Thoracic aorta (tissue), 2 donors: Measurements from ENCODE around the gene KRT28. TPM values are rescaled to one million over a fixed set of nuclear protein-coding genes. Genes with fewer than 3 reads are reported as not detected.
A peak's percentile ranks its signal among the peaks of the same experiment; 100 is the strongest.

Experiments
- ATAC-seq: fragments of 150-250 bp; one replicate; pipeline ENCODE4 v1.8.0; 2017; ENCODE audit warnings: low read depth; ENCODE audit not compliant: insufficient number of reproducible peaks, low FRiP score
- DNase-seq: peaks from one replicate; pipeline ENCODE4 v3.0.0-alpha.2; 2020; ENCODE audit warnings: low spot score
- H3K27ac ChIP-seq, 2 donors: fragments of 200-600 bp; sonication (generic); 1 replicate in 1 of 2; 2 replicates in 1 of 2; pipeline ENCODE4 v1.5.1; 2016; ENCODE audit warnings: mild to moderate bottlenecking in 2 of 2, moderate library complexity in 2 of 2
- H3K27me3 ChIP-seq: fragments of 200-600 bp; sonication (generic); replicated peaks from 2 replicates; pipeline ENCODE4 v1.6.0; 2016; ENCODE audit warnings: mild to moderate bottlenecking; ENCODE audit not compliant: insufficient read depth
- H3K36me3 ChIP-seq: fragments of 200-600 bp; sonication (generic); one replicate; pipeline ENCODE4 v1.5.1; 2016
- H3K4me1 ChIP-seq, 2 donors: fragments of 200-600 bp; sonication (generic); 1 replicate in 1 of 2; 2 replicates in 1 of 2; pipeline versions ENCODE4 v1.5.1 to v1.6.0; 2016; ENCODE audit warnings: low read depth in 2 of 2, mild to moderate bottlenecking in 1 of 2; ENCODE audit not compliant: control insufficient read depth in 1 of 2
- H3K4me3 ChIP-seq: fragments of 200-600 bp; sonication (generic); 2 replicates; pipeline ENCODE4 v1.5.1; 2016; ENCODE audit warnings: mild to moderate bottlenecking
- H3K9me3 ChIP-seq: fragments of 200-600 bp; sonication (generic); 2 replicates; pipeline ENCODE4 v1.5.1; 2016
- CTCF ChIP-seq: fragments of 200-600 bp; sonication (generic); IDR thresholded peaks from one replicate; pipeline ENCODE4 v1.5.1; 2019; ENCODE audit warnings: antibody characterized with exemption
- total RNA-seq, 2 donors: library from RNA; depleted of rRNA; stranded (reverse); fragments of >200 nt; gene quantifications; one replicate each; pipeline versions ENCODE4 v1.1.0 to v1.2.3, GENCODE V29; 2016

The KRT28 gene
- total RNA-seq, 2 donors from 2014 or later: not detected

GRCh38 chr17:40809721-40810421 is 10.1 kb upstream of the KRT28 start:
- H3K4me1 ChIP-seq: peaks cover 14 to 16% of the 10 kb centered on the region in 2 donors
- H3K4me3 ChIP-seq: no peak overlapping the region
- peak overlapping the region in 1 of 2 donors; percentile 41 for H3K27ac ChIP-seq
- H3K27me3 ChIP-seq: no peaks in the 10 kb centered on the region
- no peak for ATAC-seq
- TF ChIP-seq CTCF: no peak
- H3K9me3 ChIP-seq: no peaks in the 10 kb centered on the region
- H3K36me3 ChIP-seq: no peaks in the 10 kb centered on the region
- no peak for DNase-seq

- Histone ChIP-seq H3K27ac (no peak overlapping the region), H3K36me3 (no peaks in the 10 kb centered on the region), H3K9me3 (no peaks in the 10 kb centered on the region), H3K27me3 (no peaks in the 10 kb centered on the region), H3K4me1 (peaks cover 14 to 16% of the 10 kb centered on the region in 2 donors), H3K4me3 (no peak overlapping the region)
- no peak for DNase-seq
- TF ChIP-seq CTCF: no peak
- ATAC-seq: no peak
Observed at GRCh38 chr17:40806131-40806530, 6.4 kb upstream of the KRT28 start.

- H3K36me3 ChIP-seq: no peaks in the 10 kb centered on the region
- no peaks in the 10 kb centered on the region for H3K4me1 ChIP-seq
- peak; percentile 83 for TF ChIP-seq CTCF
- DNase-seq (peak; percentile 28), ATAC-seq (no peak)
- H3K9me3 ChIP-seq: no peaks in the 10 kb centered on the region
- no peak overlapping the region for H3K4me3 ChIP-seq
- no peaks in the 10 kb centered on the region for H3K27me3 ChIP-seq
- no peak overlapping the region for H3K27ac ChIP-seq
Observed at GRCh38 chr17:40803617-40804082, 3.9 kb upstream of the KRT28 start.

GRCh38 chr17:40801157-40801556 is 1.4 kb upstream of the KRT28 start:
- Histone ChIP-seq H3K27ac (no peak overlapping the region), H3K36me3 (no peaks in the 10 kb centered on the region), H3K4me3 (no peak overlapping the region), H3K27me3 (no peaks in the 10 kb centered on the region), H3K9me3 (no peaks in the 10 kb centered on the region), H3K4me1 (no peaks in the 10 kb centered on the region)
- DNase-seq (no peak), ATAC-seq (no peak)
- TF ChIP-seq CTCF: no peak

GRCh38 chr17:40800381-40800780 is 622 bp upstream of the KRT28 start:
- H3K27me3 ChIP-seq: no peaks in the 10 kb centered on the region

More at GRCh38 chr17:40800381-40800780, 622 bp upstream of the KRT28 start:
- Histone ChIP-seq H3K9me3 (no peaks in the 10 kb centered on the region), H3K4me3 (no peak overlapping the region), H3K36me3 (no peaks in the 10 kb centered on the region), H3K27ac (no peak overlapping the region), H3K4me1 (no peaks in the 10 kb centered on the region)
- DNase-seq (no peak), ATAC-seq (no peak)
- no peak for TF ChIP-seq CTCF
